ENCODE data around the gene RUVBL2.
"Not testable (repeated sequence)": the region's sequence is repeated elsewhere in the genome, so short reads cannot be mapped to it uniquely, and the experiment has no call there.

Gene RUVBL2

DNA sequence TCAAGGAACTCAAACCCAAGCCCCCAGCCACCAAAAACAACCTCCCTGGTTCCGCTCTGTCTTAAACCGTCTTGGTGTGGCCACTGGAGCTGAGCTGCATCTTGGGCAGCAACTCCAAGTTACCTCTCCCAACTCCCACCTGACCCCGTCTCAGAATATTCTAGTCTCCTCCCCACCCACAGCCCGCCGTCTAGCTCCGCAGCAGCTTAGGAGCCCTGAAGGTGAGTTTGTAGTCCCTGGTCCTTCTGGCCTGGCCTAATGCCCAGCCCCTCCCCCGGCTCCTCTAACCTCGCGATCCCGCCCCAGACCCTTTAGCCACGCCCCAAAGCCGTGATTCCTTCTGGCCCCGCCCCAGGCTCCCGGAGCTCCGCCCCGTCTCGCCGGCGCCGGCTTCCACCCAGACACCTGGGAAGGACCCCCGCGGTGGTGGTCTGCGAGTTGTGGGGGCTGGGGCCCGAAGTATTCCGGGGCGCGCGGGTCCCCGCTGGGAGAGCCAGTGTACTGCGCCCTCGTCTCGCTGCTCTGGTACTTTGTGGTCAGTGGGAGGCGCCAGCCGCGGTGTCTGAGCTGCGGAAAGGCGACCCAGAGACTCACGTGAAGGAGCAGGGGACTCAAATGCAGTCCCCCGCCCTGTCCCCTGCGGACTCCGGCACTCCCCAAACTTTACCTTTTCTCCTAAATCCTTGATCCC lies 25.7 kb downstream of the RUVBL2 start:
- DNase-seq (ENCODE audit: extremely low read depth, low read depth), result no peak
- TF ChIP-seq, protein P1, sequence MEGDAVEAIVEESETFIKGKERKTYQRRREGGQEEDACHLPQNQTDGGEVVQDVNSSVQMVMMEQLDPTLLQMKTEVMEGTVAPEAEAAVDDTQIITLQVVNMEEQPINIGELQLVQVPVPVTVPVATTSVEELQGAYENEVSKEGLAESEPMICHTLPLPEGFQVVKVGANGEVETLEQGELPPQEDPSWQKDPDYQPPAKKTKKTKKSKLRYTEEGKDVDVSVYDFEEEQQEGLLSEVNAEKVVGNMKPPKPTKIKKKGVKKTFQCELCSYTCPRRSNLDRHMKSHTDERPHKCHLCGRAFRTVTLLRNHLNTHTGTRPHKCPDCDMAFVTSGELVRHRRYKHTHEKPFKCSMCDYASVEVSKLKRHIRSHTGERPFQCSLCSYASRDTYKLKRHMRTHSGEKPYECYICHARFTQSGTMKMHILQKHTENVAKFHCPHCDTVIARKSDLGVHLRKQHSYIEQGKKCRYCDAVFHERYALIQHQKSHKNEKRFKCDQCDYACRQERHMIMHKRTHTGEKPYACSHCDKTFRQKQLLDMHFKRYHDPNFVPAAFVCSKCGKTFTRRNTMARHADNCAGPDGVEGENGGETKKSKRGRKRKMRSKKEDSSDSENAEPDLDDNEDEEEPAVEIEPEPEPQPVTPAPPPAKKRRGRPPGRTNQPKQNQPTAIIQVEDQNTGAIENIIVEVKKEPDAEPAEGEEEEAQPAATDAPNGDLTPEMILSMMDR (IDR thresholded peaks at IDR 0.05; ENCODE audit: low read depth, low read length), result peak; percentile 6

DNA sequence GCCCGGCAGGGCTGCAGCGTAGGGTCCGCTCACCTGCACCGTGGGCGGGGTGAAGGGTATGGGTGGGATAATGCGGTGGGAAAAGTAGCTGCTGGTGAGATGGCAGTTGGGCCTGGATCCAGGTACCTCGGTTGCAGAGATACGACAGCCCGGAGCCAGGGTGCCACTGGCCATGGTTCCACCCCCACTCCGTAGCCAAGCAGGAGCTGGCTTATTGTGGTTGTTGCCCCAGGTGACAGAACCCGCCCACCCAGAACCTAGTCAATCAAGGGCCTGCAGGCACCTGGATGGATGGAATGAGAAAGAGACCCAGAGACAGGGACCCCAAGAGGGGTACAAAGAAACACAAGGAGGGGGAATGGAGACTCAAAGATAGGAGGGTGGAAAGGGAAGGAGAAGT lies 26.7 kb downstream of the RUVBL2 start:
- TF ChIP-seq, protein P1 (IDR thresholded peaks at IDR 0.05; ENCODE audit: low read depth, low read length), result no peak
- DNase-seq (ENCODE audit: extremely low read depth, low read depth), result no peak

DNA sequence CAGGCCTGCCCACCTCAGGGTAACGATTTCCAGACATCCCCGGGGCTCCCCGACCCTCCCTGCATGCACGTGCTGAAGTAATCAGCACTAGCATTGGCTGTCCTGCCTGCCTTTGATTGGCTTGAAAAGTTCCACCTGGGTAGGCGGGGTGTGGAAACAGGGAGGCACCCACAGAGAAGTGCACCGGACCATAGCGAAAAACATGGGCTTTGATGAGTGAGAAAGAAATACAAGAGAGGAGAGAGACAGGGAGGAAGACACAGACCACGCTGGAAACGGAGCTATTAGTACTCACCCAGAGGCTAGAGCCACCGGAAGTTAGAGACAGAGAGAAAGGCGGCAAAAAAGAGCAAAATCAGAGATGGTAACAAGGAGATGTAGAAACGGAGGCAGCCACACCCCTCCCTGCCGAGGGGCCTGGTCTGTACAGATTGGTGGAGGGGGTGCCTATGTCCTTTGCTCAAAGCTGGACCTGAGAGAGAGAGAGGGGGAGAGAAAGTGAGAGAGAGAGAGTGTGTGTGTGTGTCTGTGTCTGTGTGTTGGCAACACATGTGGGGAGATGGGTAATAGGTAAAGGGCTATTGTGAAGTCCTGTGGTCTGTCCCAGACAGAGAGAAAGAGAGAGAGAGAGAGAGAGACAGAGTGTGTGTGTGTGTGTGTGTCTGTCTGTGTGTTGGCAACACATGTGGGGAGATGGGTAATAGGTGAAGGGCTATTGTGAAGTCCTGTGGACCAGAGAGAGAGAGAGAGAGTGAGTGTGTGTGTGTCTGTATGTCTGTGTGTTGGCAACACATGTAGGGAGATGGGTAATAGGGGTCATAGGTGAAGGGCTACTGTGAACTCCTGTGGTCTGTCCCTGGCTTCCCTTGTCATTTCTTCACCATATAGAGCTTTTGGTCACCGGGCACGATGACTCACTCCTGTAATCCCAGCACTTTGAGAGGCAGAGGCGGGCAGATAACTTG lies 27.5 kb downstream of the RUVBL2 start:
- no peak for DNase-seq (ENCODE audit: extremely low read depth, low read depth)
- TF ChIP-seq, protein P1 (IDR thresholded peaks at IDR 0.05; ENCODE audit: low read depth, low read length), result no peak

DNA sequence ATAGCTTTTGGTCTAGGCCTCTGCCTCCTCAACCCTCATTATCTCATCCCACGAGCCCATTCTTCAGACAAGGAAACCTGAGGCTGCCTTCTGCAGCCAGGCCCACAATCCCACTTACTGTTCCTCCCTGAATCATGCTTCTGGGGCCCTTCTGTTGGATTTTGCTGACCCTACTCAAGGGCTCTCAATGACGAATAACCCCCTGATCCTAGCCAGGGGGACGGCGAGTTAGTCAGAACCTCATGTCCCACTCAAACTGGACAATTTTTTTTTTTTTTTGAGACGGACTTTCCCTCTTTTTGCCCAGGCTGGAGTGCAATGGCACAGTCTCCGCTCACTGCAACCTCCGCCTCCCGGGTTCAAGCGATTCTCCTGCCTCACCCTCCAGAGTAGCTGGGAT lies 28.4 kb downstream of the RUVBL2 start:
- TF ChIP-seq, protein P1 (IDR thresholded peaks at IDR 0.05; ENCODE audit: low read depth, low read length), result no peak
- DNase-seq (ENCODE audit: extremely low read depth, low read depth), result no peak

DNA sequence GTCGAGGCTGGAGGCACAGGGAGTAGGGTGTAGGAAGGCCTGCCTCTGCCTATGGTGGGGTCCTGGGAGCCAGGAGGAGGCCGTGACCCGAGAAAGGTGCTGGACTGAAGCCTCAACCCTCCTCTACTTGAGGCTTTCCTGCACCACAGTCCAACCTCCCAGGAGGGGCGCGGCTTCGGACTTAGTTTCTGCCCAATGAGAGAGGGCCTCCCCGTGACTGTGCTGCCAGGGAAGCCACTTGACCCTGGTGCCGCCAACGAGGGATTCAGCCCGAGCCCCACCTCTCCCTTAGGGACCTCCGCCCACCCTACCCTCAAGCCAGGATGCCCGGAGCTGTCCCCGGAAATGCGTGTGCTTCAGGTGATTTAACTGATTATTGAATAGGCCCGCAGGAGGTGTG lies 30.5 kb downstream of the RUVBL2 start, which contains the start of gene CGB3:
Gene CGB3 (minus strand): TSS at position 101 of the 400 bp plus-strand sequence. CDS start 362 bp downstream, outside the sequence.
- DNase-seq (ENCODE audit: extremely low read depth, low read depth), result not testable (repeated sequence)

DNA sequence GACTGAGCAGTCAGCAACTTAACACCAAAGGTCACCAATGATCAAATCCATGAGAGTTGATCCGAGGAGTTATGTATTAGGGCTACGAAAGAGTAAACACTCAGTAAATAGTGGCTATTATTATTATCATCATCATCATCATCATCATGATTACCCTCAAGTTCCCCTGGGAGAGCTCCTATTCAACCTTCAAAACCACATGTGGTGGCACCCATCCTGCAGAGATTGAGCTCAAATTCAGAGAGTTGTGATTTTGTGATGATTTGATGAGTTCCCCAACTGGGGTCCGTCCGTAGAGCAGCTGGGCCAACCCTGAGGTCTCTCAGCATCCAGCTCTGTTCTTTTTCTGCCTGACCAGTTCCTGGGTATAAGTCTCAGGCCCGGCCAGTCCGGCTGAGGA lies 31.4 kb downstream of the RUVBL2 start:
- not testable (repeated sequence) for DNase-seq (ENCODE audit: extremely low read depth, low read depth)

DNA sequence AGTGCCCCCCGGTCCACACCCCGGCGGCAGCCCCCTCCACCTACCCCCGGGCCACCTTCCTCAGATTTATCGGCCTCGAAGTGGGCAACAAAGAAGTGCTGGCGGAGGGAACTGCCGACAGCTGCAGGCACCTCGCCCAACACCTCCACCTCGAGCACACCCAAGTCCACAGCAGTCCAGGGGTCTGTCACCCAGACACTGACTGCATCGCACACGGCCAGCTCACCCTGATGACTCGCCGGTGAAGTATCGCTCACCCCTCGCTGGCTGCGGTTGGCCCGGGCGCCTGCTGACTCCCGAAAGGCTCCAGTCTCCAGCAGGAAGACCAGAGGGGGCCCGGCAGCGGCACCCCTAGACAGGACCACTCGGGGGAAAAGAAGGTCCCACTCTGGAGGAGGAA lies 31.9 kb downstream of the RUVBL2 start:
- DNase-seq (ENCODE audit: extremely low read depth, low read depth), result not testable (repeated sequence)

DNA sequence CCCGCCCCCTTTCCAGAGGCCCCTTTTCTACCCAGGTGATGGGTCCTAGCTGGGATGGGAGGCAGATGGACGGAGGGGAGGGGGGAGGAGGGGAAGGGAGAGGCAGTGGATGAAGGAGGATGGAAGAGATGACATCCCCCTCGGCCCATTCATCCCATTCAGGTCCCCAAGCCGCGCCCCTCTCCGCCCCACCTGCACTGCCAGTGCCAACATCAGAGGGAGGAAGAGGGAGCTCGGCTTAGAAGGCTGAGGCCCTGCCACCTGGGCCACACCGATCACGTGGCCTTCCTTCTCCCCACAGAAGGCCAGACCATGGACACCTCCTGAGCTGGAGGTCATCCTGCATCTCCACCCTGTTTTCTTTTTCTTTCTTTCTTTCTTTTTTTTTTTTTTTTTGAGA lies 35.0 kb downstream of the RUVBL2 start:
- DNase-seq (ENCODE audit: extremely low read depth, low read depth), result not testable (repeated sequence)

DNA sequence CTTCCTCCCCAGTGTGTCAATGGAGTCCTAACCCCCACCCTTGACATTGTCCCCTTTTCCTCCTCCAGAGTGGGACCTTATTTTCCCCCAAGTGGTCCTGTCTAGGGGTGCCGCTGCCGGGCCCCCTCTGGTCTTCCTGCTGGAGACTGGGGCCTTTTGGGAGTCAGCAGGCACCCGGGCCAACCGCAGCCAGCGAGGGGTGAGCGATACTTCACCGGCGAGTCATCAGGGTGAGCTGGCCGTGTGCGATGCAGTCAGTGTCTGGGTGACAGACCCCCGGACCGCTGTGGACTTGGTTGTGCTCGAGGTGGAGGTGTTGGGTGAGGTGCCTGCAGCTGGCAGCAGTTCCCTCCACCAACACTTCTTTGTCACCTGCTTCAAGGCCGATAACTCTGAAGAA lies 36.1 kb downstream of the RUVBL2 start:
- DNase-seq (ENCODE audit: extremely low read depth, low read depth), result not testable (repeated sequence)

DNA sequence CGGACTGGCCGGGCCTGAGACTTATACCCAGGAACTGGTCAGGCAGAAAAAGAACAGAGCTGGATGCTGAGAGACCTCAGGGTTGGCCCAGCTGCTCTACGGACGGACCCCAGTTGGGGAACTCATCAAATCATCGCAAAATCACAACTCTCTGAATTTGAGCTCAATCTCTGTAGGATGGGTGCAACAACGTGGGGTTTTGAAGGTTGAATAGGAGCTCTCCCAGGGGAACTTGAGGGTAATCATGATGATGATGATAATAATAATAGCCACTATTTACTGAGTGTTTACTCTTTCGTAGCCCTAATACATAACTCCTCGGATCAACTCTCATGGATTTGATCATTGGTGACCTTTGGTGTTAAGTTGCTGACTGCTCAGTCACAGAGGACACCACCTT lies 36.6 kb downstream of the RUVBL2 start:
- DNase-seq (ENCODE audit: extremely low read depth, low read depth), result not testable (repeated sequence)

DNA sequence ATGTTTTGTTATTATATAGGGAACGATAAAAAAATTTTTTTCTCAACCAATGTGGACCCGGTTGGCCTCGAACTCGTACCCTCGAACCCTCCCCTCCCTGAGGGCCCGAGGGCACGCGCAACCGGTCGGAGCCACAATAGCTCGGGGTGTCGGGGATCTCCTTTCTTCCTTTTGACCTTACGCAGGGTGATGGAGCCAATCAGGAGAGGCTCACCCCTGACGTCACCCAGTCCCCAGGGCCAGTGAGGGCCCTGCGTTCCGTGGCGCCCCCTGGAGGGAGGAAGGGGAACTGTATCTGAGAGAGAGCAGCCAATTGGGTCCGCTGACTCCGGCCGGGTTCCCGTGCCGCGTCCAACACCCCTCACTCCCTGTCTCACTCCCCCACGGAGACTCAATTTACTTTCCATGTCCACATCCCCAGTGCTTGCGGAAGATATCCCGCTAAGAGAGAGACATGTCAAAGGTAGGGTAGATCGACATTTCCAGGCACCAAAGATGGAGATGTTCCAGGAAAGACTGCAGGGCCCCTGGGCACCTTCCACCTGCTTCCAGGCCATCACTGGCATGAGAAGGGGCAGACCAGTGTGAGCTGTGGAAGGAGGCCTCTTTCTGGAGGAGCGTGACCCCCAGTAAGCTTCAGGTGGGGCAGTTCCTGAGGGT lies 38.1 kb downstream of the RUVBL2 start, which contains the start of gene CGB2:
Gene CGB2 (plus strand): TSS at position 249 of the 660 bp plus-strand sequence. CDS start 206 bp downstream, at position 455.
- DNase-seq (ENCODE audit: extremely low read depth, low read depth), result not testable (repeated sequence)

DNA sequence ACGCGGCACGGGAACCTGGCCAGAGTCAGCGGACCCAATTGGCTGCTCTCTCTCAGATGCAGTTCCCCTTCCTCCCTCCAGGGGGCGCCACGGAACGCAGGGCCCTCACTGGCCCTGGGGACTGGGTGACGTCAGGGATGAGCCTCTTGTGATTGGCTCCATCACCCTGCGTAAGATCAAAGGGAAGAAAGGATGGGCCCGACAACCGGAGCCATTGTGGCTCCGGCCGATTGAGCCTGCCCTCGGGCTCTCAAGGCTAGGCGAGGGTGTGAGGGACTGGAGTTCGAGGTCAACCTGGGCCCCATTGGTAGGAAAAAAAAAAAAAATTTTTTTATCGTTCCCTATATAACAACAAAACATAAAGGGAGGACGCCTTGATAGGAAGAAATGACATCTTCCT lies 43.1 kb downstream of the RUVBL2 start, which contains the start of gene CGB1:
Gene CGB1 (minus strand): TSS at position 81 of the 400 bp plus-strand sequence. CDS start 184 bp downstream, outside the sequence.
- not testable (repeated sequence) for DNase-seq (ENCODE audit: extremely low read depth, low read depth)

DNA sequence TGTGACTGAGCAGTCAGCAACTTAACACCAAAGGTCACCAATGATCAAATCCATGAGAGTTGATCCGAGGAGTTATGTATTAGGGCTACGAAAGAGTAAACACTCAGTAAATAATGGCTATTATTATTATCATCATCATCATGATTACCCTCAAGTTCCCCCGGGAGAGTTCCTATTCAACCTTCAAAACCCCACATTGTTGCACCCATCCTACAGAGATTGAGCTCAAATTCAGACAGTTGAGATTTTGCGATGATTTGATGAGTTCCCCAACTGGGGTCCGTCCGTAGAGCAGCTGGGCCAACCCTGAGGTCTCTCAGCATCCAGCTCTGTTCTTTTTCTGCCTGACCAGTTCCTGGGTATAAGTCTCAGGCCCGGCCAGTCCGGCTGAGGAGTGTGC lies 44.4 kb downstream of the RUVBL2 start:
- DNase-seq (ENCODE audit: extremely low read depth, low read depth), result not testable (repeated sequence)

DNA sequence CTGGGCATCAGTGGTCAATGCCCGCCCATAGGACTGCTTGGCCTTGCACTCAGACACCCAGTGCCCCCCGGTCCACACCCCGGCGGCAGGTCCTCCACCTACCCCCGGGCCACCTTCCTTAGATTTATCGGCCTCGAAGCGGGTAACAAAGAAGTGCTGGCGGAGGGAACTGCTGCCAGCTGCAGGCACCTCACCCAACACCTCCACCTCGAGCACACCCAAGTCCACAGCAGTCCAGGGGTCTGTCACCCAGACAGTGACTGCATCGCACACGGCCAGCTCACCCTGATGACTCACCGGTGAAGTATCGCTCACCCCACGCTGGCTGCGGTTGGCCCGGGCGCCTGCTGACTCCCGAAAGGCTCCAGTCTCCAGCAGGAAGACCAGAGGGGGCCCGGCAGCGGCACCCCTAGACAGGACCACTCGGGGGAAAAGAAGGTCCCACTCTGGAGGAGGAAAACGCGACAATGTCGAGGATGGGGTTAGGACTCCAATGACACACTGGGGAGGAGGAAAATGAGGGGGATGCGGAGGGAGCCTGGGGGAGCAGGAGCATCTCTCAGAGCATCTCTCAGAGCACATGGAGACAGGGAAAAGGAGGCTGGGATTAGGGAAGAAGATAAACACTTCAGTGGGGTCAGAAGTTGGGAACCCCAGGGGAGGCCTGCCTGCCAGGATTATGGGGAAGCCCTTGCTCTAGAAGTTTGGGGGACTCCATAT lies 45.0 kb downstream of the RUVBL2 start:
- DNase-seq (ENCODE audit: extremely low read depth, low read depth), result not testable (repeated sequence)
